ENCODE data around the gene GPR132.
A peak's percentile ranks its signal among the peaks of the same experiment; 100 is the strongest.
"Not testable (repeated sequence)": the region's sequence is repeated elsewhere in the genome, so short reads cannot be mapped to it uniquely, and the experiment has no call there.

GPR132 gene

GRCh38 chr14:105091517-105092170, 26.4 kb upstream of the GPR132 start:
- DNase-seq (ENCODE audit: low read depth in 1 of 2, low spot score in 1 of 2): no peak

DNA sequence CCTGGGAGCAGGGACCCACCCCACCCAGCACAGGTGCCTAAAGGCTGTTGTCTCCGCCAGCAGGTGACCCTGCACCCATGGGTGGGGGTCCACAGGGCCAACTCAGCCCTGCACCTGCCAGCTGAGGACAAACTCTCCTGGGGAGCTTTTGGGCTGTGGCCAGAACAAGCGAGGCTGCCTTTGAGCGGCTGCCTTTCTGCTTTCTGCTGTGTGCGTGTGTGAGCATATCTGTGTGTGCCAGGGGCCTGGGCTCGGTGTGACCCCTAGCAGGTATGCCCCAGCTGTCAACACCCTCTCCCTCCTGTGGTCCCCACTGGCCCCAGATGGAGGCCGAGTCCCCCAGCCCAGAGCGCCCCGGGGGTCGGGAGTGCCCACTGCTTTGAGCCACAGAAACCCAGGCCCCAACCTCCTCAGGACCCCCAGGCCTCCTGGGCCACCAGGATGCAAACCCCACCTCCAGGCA, 25.9 kb upstream of the GPR132 start:
- no peak for DNase-seq (ENCODE audit: low read depth in 1 of 2, low spot score in 1 of 2)

DNA sequence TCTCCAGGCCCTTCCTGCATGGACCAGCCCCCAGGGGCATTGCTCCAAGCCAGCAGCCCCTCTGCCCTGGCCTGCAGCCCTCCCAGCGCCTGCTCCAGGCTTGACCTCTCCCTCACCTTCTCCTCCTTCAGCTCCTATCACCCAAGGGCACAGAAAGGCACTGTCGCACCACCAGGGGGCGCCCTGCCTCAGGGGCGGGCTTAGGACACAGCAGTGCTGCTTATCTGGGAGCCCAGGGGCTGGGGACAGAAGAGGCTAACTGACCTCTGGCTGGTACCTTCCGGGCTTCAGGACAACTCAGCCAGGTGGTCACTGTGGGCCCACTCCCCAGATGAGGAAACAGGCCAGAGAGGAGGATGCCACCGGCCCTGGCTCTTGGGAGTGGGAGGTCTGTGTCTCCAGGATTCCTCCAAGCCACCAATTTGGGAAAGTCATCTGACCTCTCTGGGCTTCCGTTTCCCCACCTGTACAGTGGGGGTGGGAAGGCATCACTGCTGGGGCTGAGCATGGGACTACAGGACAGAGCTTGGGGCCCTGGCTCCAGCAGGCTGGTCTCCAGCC, 25.3 kb upstream of the GPR132 start:
- DNase-seq (ENCODE audit: low read depth in 1 of 2, low spot score in 1 of 2): peak; percentile 79 to 82

GRCh38 chr14:105089746-105090492, 24.7 kb upstream of the GPR132 start:
- no peak for DNase-seq (ENCODE audit: low read depth in 1 of 2, low spot score in 1 of 2)

GRCh38 chr14:105088812-105089745, 23.8 kb upstream of the GPR132 start:
- no peak for DNase-seq (ENCODE audit: low read depth in 1 of 2, low spot score in 1 of 2)

DNA sequence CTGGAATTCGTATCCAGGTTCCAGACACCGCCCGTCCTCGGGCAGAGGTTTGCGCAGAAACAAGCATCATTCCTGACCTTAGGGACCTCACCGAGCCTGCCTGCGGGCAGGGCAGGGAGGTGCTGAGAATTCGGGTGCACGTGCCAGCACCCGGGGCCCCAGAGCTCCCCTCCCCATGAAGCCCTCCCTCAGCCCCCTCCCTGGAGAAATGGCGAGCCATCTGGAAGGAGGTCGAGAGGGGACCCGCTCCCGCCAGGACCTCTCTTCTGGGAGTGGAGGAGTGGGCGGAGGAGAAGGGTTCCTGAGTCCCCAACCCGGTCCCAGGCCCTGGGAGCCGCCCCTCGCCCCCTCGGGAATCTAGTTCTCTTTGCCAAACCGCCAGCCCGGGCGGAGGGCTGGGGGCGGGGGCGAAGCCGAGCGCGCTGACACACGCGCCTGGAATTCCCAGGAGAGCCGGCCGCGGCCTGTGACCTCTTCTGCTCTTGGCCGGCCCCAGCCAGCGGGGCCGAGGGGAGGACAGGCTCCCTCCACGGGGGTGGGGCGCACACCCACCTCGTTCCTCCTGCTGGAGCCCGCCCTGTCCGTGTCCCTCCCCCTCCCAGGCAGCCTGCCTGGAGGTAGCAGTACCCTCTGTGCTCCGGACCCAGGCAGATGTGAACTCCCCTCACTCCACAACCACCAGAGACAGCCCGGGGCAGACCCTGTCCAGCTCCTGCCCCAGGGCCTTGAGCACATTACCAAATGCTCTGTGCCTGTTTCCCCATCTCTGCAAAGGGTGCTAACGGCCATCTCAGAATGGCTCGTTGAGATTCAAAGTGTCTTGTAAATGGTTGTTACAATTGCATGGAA, 23.0 kb upstream of the GPR132 start:
- DNase-seq (ENCODE audit: low read depth in 1 of 2, low spot score in 1 of 2): no peak

DNA sequence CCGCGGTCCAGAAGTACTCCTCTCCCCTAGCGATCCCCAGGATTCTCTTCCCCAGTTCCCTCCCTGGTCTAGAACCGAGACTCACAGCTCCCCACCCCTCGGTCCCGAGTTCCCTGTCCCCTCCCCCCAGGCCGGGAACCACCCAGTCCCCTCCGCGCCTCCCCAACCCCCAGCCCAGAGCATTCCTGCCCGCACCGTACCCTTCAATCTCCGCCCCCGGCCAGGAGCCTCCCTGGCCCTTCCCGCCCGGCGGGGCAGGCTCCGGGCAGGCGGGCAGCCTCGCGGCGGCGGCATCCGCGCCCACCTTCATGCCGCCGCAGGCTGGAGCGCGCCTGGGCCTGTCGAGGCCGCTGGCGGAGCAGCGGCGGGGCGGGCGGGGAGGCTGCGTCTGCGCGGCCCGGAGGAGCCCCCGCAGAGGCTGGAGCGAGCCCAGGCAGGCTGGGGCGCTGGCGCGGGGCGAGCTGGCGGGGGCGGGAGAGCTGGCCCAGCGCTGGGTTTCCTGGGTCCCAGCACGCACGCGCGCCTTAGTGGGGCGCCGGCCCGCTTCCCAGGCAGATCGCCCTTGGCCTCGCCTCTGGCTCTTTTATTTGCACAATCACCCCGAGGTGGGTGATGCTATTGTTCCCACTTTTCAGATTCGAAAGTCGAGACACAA, 22.2 kb upstream of the GPR132 start:
- DNase-seq (ENCODE audit: low read depth in 1 of 2, low spot score in 1 of 2): no peak

GRCh38 chr14:105086833-105087307, 21.6 kb upstream of the GPR132 start:
- peak; percentile 69 to 78 for DNase-seq (ENCODE audit: low read depth in 1 of 2, low spot score in 1 of 2)

DNA sequence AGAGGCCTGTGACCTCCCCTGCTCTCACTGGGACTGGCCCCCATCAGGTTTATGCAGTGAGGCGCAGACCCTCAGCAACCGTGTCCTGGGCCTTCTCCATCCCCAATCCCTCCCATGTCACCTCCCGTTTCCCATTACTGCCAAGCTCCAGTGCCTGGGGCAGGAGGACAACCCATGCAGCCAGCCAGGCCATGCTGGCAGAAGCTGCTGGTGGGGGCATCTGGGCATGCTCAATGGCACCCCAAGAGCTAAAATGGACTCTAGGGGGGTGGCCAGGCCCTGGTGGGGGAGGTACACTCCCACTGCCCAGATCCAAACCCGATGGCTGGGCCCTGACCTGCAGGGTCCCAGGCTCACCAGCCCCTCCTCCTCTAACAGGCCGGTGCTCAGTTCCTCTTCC, 20.5 kb upstream of the GPR132 start:
- no peak for DNase-seq (ENCODE audit: low read depth in 1 of 2, low spot score in 1 of 2)

- DNase-seq (ENCODE audit: low read depth in 1 of 2, low spot score in 1 of 2): no peak
Measured at GRCh38 chr14:105084741-105085571, 19.7 kb upstream of the GPR132 start.

DNA sequence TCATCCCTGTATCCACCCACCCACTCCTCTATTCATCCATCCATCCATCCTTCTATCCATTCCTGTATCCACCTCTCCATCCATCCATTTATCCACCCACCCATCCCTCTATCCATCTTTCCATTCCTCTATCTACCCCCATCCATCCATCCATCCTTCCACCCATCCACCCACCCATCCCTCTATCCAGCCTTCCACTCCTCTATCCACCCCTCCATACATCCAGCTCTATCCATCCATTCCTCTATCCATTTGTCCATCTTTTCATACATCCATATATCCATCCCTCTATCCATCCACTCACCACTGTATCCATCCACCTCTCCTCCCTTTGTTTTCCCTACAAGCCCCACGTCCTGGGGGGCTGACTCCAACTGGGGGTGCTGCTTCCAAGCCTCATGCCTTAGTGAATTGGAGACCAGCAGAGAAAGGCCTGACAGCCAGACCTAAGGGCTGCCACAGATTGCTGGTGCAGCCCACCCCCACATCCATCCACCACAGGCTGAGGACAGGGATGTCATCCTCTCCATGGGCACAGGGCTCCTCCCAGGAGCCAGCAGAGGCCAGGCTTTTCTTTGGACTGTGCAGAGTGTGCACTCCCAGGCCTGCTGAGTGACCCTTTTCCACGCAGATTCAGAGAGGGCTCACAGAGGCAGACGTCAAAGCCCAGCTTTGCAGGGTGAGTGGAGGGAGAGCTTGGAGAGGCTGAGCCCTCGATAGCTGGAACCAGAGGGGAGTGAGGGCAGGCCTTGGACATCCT, 18.9 kb upstream of the GPR132 start:
- DNase-seq (ENCODE audit: low read depth in 1 of 2, low spot score in 1 of 2): no peak

GRCh38 chr14:105082703-105083102, 17.5 kb upstream of the GPR132 start:
- DNase-seq (ENCODE audit: low read depth in 1 of 2, low spot score in 1 of 2): no peak

- not testable (repeated sequence) for DNase-seq (ENCODE audit: low read depth in 1 of 2, low spot score in 1 of 2)
Measured at GRCh38 chr14:105081473-105081872, 16.2 kb upstream of the GPR132 start.

GRCh38 chr14:105080161-105080560, 14.9 kb upstream of the GPR132 start:
- no peak for DNase-seq (ENCODE audit: low read depth in 1 of 2, low spot score in 1 of 2)

DNA sequence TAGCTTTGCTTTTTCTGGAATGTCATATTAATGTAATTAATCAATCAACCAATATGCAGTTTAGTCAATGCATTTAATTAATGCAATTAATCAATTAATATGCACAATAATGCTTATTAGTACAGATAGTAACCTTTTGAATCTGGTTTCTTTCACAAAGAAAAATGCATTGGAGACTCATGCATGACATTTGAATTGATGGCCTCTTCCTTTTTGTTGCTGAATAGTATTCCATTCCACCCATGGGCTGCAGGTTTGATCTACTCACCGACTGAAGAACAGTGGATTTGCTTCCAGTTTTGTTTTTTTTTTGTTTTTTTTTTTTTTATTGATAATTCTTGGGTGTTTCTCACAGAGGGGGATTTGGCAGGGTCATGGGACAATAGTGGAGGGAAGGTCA, 13.1 kb upstream of the GPR132 start:
- DNase-seq (ENCODE audit: low read depth in 1 of 2, low spot score in 1 of 2): no peak

DNA sequence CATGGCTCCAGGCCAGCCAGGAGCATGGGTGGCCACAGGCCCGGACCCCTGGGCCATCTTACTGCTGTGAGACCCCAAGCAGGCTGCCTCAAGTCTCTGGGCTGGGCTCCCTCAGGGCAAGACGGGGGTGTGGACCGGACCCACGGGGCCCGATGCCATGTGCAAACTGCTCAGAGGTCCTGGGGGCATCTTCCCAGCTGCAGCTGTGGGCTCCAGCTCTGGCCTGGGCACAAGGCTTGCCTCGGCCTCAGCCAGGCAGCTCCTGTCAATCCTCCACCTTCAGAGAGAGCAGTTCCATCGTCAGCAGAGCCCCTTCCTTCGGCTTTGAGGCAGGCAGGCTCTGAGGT, 12.4 kb upstream of the GPR132 start:
- DNase-seq (ENCODE audit: low read depth in 1 of 2, low spot score in 1 of 2): no peak

DNA sequence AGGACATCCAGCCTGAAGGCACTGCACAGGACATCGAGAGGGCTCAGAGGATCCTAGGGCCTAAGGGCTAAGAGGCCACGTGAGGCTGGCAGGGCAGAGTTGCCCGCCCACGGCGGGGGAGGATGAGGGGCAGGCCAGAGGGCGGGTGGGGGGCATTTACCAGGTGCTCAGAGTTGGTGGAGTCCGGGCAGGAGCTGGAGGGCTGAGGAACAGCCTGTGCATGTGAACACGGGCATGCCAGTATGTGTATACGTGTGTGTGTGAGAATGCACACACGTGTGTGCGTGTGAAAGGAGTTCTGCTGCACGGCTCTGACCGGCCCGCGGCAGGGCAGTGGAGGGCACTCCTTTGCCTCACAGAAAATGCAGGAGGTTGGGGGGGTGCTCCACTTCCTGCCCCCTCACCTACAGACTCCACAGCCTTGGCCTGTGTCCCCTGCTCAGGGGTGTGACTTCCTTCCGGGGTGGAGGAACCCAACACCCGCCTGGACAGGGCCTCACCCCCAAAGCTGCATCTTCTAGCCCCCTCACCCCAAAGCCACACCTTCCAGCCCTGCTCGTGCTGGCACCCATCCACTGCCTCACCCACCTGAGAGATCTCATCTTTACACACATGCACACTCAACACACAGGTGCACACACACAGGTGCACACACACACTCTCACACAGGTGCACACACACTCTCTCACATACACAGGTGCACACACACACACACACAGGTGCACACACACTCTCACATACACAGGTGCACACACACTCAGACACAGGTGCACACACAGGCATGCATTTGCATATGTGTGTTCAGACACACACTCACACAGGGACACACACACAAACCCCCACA, 11.8 kb upstream of the GPR132 start:
- DNase-seq (ENCODE audit: low read depth in 1 of 2, low spot score in 1 of 2): no peak

All from activated CD4-positive, alpha-beta T cell treated with anti-CD3 and anti-CD28 coated beads, Interleukin-2, amount 50 U/mL, for 24 hours (primary cell).